ENCODE data around the gene PLD1.

Gene PLD1

DNA sequence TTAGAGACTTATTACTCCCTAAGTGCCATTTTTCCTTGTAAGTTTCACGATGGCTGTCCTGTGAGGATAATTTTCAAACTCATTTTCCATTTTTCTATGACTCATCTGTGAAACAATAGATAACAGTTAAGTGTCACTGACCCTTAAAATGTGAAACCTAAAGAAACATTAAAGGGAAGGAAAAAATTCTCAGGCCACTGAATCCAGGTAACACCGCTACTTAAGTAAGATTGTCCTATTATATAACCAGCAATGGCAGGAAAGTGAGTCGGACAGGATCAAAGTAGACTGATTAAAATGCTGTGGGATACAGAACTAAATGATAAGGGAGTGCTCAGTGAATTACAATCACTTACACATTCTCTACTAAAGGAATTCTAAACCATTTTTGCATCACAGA, 12.4 kb downstream of the PLD1 start:
- no peak for DNase-seq (ENCODE audit: low spot score)

DNA sequence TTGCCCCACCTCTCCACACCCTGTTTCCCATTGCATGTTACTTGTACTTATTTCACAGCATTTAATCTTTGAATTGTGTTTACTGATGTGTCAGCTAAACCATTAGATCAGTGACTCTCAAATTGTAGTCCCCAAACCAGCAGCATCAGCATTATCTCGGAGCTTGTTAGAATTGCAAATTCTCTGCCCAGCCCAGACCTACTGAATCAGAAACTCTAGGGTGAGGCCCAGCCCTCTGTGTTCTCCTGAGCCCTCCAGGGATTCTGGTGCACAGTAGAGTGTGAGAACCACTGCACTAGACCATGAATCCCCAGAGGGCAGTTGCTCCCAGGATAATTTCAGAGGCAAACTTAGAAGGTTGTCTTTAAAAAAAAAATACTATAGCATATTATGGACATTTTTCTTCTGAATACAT, 13.0 kb downstream of the PLD1 start:
- DNase-seq (ENCODE audit: low spot score): no peak
- FAIRE-seq: no peak

More for the DNA sequence above, 12.4 kb downstream of the PLD1 start:
- FAIRE-seq: no peak

GRCh38 chr3:171796625-171797264, 13.5 kb downstream of the PLD1 start:
- no peak for FAIRE-seq
- DNase-seq (ENCODE audit: low spot score): no peak

GRCh38 chr3:171792531-171792930, 17.8 kb downstream of the PLD1 start:
- FAIRE-seq (no peak), DNase-seq (ENCODE audit: low spot score) (no peak)

DNA sequence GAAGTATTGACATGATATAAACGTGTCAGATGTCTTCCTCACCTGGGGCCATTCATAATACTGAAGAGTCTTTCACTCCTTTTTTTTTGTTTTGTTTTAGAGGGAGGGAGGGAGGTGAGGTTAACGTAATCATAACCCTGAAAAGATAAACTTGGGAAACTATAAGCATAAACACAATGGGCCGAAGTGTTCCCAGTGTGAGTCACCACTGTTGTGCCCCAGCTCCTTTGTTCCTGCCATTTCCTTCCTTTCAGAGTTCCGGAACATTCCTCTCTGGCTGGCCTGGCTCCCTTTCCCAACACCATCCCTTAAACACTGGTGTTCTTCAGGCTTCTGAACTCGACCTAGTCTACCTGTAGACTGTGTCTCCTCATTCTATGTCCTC, 18.6 kb downstream of the PLD1 start:
- DNase-seq (ENCODE audit: low spot score): peak; percentile 53
- no peak for FAIRE-seq

GRCh38 chr3:171790898-171791691, 19.2 kb downstream of the PLD1 start:
- FAIRE-seq (no peak), DNase-seq (ENCODE audit: low spot score) (no peak)

- DNase-seq (ENCODE audit: low spot score) (no peak), FAIRE-seq (no peak)
These were observed 19.7 kb downstream of the PLD1 start for GRCh38 chr3:171790574-171790897.

- DNase-seq (ENCODE audit: low spot score) (no peak), FAIRE-seq (no peak)
These were observed 20.4 kb downstream of the PLD1 start for GRCh38 chr3:171789759-171790505.

- DNase-seq (ENCODE audit: low spot score) (peak; percentile 23), FAIRE-seq (no peak)
These were observed 21.5 kb downstream of the PLD1 start for GRCh38 chr3:171788546-171789351.

DNA sequence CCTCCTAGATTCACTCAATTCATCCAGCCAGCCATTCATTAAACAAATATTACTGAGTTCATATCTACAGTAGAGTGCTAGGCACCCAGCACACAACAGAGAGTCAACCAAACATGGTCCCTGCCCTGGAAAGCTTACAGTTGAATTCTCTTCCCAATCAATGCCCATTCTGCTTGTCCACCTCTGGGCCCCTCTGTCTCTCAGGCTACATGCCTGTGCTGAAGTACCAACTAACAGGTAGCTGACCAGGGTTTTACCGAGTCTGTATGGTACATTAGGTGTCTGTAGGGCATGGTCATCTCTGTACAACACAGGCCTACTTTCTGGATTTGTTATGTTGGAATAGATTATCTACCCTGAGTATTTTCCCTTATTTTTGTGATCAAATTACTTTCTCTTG, 23.3 kb downstream of the PLD1 start:
- FAIRE-seq: no peak
- DNase-seq (ENCODE audit: low spot score): no peak

DNA sequence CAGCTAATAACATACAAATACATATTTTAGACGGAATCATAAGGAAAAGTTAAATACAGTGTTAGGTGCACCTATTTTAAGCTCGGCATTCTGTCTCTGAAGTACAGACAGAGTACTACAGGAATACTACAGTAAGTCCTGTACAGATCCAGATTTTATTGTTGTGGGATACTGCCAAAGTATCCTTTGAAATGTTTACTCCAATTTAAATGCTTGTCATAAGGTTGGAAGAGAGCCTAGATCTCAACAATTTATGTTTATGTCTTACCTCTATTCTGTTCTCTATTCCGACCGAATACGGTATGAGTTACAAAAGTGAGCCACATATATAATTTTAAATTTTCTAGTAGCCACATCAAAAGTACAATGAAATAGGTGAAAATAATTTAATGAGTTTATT, 25.3 kb downstream of the PLD1 start:
- no peak for DNase-seq (ENCODE audit: low spot score)
- no peak for FAIRE-seq

GRCh38 chr3:171784387-171784786, 25.9 kb downstream of the PLD1 start:
- DNase-seq (ENCODE audit: low spot score): no peak
- no peak for FAIRE-seq

DNA sequence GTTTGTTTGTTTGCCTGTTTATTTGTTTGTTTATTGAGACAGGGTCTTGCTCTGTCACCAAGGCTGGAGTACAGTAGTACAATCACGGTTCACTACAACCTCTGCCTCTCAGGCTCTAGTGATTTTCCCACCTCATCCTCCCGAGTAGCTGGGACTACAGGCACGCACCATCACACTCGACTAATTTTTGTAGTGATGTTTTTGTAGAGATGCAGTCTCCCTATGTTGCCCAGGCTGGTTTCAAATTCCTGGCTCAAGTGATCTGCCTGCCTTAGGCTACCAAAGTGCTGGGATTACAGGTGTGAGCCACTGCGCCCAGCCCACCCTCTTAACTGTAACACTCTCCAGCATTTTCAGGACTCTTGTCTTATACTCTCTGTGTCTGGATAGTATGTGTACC, 26.7 kb downstream of the PLD1 start:
- no peak for FAIRE-seq

GRCh38 chr3:171783086-171783485, 27.2 kb downstream of the PLD1 start:
- no peak for FAIRE-seq
- no peak for DNase-seq (ENCODE audit: low spot score)

More for the DNA sequence above, 26.7 kb downstream of the PLD1 start:
- DNase-seq (ENCODE audit: low spot score): no peak

DNA sequence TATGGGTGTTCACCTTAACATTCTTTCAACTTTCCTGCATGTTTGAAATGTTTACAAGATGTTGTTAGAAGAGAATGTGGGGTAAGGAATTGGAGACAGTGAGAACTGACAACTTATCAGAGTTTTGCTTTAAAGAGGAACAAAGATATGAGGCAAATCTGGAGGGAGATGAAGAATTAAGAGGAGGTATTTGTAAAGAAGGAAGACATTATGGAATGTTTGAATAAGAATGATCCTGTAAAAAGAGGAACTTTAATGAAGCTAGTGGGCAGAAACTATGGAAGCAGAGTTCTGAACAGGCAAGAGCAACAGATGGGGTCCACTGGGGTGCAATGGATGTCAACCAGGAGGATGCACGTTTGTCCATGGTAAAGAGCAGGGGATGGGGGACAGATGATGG, 27.7 kb downstream of the PLD1 start:
- FAIRE-seq (no peak), DNase-seq (ENCODE audit: low spot score) (no peak)

DNA sequence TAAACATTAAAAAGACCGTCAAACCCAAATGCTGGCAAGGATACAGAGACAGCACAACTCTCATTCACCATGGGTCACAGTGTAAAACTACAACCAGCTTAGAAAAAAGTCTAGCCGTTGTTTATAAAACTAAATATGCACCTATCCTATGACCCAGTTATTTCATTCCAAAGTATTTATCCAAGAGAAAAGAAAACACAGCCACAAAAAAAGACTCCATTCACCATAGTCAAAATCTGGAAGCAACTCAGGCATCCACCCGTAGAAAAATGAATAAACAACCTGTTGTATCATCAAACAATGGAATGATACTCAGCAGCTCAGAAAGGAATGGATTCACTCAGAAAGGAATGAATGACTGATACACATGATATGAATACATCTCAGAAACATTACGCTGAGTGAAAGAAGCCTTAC, 28.6 kb downstream of the PLD1 start:
- no peak for FAIRE-seq
- DNase-seq (ENCODE audit: low spot score): no peak

- DNase-seq (ENCODE audit: low spot score) (no peak), FAIRE-seq (no peak)
These were observed 31.8 kb downstream of the PLD1 start for GRCh38 chr3:171778493-171778892.

DNA sequence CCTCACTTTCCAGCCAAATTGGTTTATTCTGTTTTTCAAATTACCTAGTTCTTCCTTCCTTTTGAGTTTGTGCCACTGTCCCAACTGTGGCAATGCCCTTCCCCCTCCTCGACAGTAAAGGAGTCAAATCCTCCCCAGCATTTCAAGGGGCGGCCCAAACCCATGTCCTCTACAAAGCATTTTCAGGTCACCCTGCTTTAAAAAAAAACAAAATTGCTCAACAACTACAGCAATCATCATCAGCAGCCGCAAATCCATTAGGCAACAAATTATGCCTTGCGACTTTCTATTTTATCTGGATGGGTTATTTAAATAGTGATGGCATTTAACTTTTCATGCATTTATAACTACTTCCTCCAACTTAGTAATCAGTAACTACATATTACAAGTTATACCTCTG, 32.7 kb downstream of the PLD1 start:
- FAIRE-seq (no peak), DNase-seq (ENCODE audit: low spot score) (no peak)

DNA sequence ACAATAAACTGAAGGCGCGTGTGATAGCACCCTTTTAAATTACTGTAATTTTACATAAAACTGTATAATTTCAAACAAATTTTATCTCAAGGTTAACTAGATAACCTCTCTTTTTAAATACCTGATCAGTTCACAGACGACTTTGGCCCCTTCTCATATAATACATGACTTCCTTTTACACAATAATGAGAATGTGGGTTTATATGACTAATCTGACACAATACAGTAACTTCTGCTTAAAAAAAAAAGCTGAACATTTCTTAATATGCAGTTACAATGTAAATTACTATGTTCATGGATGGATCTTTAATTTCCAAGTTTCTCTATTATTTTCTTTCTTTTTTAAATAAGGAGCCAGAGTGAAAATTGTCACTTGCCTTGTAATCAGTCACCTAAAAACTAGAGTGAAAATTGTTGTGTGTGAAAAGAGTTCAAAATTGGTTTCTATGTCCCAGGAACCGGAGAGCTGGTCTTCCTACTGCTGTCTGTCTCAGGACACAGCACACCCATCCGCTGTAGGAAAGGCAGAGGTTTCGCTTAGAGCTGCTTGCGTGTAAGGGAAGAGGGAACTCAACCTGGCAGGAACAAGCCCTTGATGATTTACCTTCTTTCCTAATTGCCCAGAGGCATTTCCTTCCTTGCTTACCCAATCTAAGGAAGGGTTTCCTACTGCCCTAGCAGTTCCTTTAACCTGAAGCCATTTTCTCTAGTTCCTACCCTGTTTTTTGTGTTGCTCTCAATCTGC, 33.3 kb downstream of the PLD1 start:
- FAIRE-seq (no peak), DNase-seq (ENCODE audit: low spot score) (no peak)

DNA sequence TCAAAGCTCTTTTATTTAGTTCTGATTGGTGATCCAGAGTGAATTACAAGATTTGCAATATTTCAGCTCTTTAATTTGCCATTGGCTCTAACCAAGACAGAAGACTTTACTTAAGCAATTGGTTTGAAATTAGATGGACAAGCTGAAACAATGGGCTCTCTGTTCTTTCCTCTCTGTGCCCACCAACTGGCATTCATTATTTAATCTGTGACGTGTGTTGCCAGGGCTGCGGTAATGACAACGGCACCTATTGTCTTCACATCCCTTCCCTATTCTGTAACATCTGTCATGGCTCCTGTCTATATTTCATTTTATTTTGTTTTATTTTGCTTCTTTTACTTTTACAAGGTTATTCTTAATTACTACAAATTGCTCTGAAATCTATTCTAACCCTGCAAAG, 33.9 kb downstream of the PLD1 start:
- DNase-seq (ENCODE audit: low spot score) (peak; percentile 48), FAIRE-seq (no peak)

- FAIRE-seq: no peak
- DNase-seq (ENCODE audit: low spot score): no peak
These were observed 34.3 kb downstream of the PLD1 start for GRCh38 chr3:171775943-171776342.
